ENCODE data around the gene RNF167. TPM values are rescaled to one million over a fixed set of nuclear protein-coding genes. Genes with fewer than 3 reads are reported as not detected.

Gene RNF167
- total and polyA plus RNA-seq, 8 donors, result 8.8 to 134 (median 52.8) TPM

DNA sequence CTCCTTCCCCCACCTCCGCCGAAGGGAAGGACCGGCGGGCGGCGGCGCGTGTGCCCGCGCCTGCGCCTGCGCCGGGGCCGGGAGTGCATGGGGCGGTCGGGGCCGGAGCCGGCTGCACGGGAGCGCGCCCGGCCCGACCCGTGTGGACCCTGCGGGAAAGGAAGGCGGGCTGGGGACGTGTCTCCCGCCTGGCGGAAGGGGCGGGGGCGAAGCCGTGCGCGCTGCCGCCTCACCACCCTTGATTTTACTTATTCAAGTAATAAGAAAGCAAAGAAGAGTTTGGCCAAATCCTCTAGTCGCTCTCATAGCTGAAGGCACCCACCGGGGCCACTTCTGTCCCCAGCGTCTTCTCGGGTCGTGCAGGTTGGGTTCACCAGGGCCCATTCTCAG lies 8.9 kb downstream of the RNF167 start:
- TF ChIP-seq POLR2A (IDR thresholded peaks at IDR 0.05) (no peak), EP300 (IDR thresholded peaks at IDR 0.05) (no peak), POLR2AphosphoS5 (IDR thresholded peaks at IDR 0.05) (peak; percentile 3 to 80 (median 39))
- TF ChIP-seq, protein P1, sequence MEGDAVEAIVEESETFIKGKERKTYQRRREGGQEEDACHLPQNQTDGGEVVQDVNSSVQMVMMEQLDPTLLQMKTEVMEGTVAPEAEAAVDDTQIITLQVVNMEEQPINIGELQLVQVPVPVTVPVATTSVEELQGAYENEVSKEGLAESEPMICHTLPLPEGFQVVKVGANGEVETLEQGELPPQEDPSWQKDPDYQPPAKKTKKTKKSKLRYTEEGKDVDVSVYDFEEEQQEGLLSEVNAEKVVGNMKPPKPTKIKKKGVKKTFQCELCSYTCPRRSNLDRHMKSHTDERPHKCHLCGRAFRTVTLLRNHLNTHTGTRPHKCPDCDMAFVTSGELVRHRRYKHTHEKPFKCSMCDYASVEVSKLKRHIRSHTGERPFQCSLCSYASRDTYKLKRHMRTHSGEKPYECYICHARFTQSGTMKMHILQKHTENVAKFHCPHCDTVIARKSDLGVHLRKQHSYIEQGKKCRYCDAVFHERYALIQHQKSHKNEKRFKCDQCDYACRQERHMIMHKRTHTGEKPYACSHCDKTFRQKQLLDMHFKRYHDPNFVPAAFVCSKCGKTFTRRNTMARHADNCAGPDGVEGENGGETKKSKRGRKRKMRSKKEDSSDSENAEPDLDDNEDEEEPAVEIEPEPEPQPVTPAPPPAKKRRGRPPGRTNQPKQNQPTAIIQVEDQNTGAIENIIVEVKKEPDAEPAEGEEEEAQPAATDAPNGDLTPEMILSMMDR (IDR thresholded peaks at IDR 0.05), result no peak
- Histone ChIP-seq H3K4me3 (peak overlapping the region; percentile 82 to 100 (median 100)), H3K9me3 (no peaks in the 10 kb centered on the region), H3K36me3 (peaks cover 24 to 32% (median 29%) of the 10 kb centered on the region in 4 donors), H3K4me1 (peaks cover 40 to 61% (median 53%) of the 10 kb centered on the region in 4 donors), H3K27me3 (no peaks in the 10 kb centered on the region), H3K27ac (peak overlapping the region; percentile 96 to 100 (median 99))
- DNase-seq, result peak; percentile 83 to 97
- intact Hi-C loops (cut with DNase I; ENCODE audit: low total_unique reads), result no loop called here
- WGBS, 5 donors, result 0 to 1% (median 1%) methylated on average over 19 to 40 of the region's 40 CpGs

DNA sequence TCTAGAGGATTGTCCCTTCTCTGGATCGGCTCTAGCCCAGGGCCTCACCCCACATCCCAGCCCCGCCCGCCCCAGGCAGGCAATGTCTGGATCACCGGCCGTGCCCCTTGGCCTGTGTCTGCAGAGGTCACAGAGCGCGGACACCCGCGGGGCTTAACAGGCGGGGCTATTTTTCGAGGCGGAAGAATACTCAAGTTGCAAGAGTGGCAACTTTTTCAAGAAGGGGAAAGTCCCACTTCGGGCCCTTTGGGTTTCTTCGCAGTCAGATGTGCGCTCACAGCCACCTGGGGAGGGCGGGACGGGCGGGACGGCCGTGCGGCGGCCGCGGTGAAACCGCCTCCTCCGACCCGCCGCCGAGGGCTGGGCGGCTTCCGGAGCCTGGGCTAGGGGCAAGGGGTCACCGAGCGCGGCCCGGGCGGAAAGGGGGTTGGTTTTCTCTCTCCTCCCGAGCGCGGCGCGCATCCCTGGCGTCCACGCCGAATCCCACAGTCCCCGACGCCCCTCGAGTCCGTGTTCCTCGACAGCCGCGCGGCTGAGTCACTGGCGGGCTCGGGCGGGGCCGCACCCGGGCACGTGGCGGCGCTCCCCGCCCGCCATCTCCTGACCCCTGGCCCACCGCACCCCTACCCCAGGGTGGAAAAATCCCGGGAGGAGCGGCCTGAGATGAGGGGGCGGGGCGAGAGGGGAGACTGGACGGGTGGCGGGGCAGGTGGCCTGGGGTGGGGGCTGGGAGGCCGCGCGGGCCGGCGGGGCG lies 9.4 kb downstream of the RNF167 start:
- peak; percentile 82 to 90 for DNase-seq
- H3K27me3 ChIP-seq, result no peaks in the 10 kb centered on the region
- no peaks in the 10 kb centered on the region for H3K9me3 ChIP-seq
- peaks cover 37 to 55% (median 47%) of the 10 kb centered on the region in 4 donors for H3K4me1 ChIP-seq
- peak in 2 of 3 donors; percentile 14 to 36 for TF ChIP-seq POLR2AphosphoS5 (IDR thresholded peaks at IDR 0.05)
- TF ChIP-seq POLR2A (IDR thresholded peaks at IDR 0.05), result no peak
- H3K4me3 ChIP-seq, result peak overlapping the region; percentile 82 to 100 (median 100)
- peak overlapping the region; percentile 96 to 100 (median 99) for H3K27ac ChIP-seq
- WGBS, 5 donors, result 0 to 1% (median 0%) methylated on average over 36 to 75 of the region's 75 CpGs
- peaks cover 20 to 27% (median 23%) of the 10 kb centered on the region in 4 donors for H3K36me3 ChIP-seq
- intact Hi-C loops (cut with DNase I; ENCODE audit: low total_unique reads), result no loop called here

DNA sequence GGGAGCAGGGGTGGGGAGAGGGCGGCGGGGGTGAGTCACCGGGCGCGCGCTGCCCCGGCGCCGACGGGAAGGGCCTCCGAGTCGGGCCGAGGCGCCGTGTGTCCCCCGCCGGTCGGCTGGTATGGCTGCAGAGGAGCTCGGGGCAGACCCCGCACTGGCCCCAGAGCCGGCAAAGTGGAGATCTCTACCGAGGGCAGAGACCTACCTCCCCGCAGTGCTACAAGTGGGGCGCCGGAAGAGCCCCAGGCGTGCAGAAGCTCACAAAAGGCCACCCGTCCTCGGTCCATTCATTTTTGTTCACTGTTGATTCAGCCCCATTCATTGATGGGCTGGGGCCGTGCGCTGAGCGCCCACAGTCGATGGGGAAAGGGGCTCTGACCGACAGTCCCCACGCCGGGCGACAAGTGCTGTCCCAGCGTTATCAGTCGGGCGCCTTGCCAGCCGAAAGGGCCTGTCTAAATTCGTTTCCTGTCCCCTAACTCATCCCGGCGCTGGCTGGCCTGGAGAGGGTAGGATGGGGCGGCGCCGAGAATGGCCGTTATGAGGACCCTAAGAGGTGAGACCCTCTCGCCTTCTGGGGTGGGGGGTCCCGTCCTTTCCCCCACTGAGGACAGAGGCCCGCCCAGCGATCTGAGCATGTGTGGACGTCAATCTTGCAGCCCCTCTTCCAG lies 10.1 kb downstream of the RNF167 start:
- intact Hi-C loops (cut with DNase I; ENCODE audit: low total_unique reads), result no loop called here
- Histone ChIP-seq H3K4me1 (peaks cover 30 to 48% (median 40%) of the 10 kb centered on the region in 4 donors), H3K27me3 (no peaks in the 10 kb centered on the region), H3K36me3 (peaks cover 15 to 19% (median 16%) of the 10 kb centered on the region in 4 donors), H3K27ac (peak overlapping the region; percentile 96 to 100 (median 99)), H3K9me3 (no peaks in the 10 kb centered on the region), H3K4me3 (peak overlapping the region; percentile 82 to 100 (median 100))
- TF ChIP-seq POLR2AphosphoS5 (IDR thresholded peaks at IDR 0.05) (no peak), EP300 (IDR thresholded peaks at IDR 0.05) (no peak), POLR2A (IDR thresholded peaks at IDR 0.05) (no peak)
- TF ChIP-seq, protein P1 (IDR thresholded peaks at IDR 0.05), result no peak
- DNase-seq, result peak; percentile 61 to 73
- WGBS, 5 donors, result 4 to 17% (median 7%) methylated on average over 26 to 52 of the region's 52 CpGs

DNA sequence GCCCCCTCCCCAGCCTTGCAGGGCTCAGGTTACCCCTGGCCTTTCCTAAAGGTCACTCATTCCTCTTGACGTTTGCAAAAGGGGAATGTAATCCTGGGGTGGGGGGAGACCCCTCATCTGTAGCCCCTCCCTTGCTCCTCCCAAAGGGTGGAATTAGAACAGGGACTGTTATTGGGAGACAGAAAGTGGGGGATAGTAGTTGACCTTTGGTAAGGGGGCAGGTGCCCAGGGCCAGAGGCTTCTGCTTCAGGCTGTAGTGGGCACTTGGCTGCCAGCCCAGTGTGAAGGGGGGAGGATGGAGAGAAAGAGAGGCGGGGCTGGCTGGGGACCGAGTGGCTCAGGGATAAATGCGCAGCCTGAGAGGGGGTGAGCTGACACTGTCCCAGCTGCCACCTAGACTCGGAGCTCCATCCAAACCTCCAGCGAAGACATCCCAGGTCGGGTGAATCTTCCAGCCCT lies 10.7 kb downstream of the RNF167 start, which contains the start of gene ENO3:
Gene ENO3, plus strand, starts transcription at position 374 of the 459 bp plus-strand sequence. CDS start 711 bp downstream, outside the sequence.
- 48 to 59% (median 53%) methylated on average over 7 of the region's 7 CpGs for WGBS, 5 donors
- Histone ChIP-seq H3K36me3 (peaks cover 9 to 14% (median 11%) of the 10 kb centered on the region in 4 donors), H3K4me1 (peaks cover 24 to 42% (median 34%) of the 10 kb centered on the region in 4 donors), H3K27ac (peak within 1 kb of the TSS; percentile 96 to 100 (median 99)), H3K27me3 (no peaks in the 10 kb centered on the region), H3K9me3 (no peaks in the 10 kb centered on the region), H3K4me3 (peak within 1 kb of the TSS; percentile 82 to 100 (median 100))
- intact Hi-C loops (cut with DNase I; ENCODE audit: low total_unique reads), result no loop called here
- no peak for TF ChIP-seq POLR2AphosphoS5 (IDR thresholded peaks at IDR 0.05)
- TF ChIP-seq, protein P1 (IDR thresholded peaks at IDR 0.05), result no peak
- no peak for TF ChIP-seq EP300 (IDR thresholded peaks at IDR 0.05)
- TF ChIP-seq POLR2A (IDR thresholded peaks at IDR 0.05), result no peak
- DNase-seq, result peak in 1 of 2 donors; percentile 44
